ENCODE measurements around the gene GARIN5B. TPM values are rescaled to one million over a fixed set of nuclear protein-coding genes. Genes with fewer than 3 reads are reported as not detected.

Gene GARIN5B
- total and polyA plus RNA-seq, 5 donors = not detected

DNA sequence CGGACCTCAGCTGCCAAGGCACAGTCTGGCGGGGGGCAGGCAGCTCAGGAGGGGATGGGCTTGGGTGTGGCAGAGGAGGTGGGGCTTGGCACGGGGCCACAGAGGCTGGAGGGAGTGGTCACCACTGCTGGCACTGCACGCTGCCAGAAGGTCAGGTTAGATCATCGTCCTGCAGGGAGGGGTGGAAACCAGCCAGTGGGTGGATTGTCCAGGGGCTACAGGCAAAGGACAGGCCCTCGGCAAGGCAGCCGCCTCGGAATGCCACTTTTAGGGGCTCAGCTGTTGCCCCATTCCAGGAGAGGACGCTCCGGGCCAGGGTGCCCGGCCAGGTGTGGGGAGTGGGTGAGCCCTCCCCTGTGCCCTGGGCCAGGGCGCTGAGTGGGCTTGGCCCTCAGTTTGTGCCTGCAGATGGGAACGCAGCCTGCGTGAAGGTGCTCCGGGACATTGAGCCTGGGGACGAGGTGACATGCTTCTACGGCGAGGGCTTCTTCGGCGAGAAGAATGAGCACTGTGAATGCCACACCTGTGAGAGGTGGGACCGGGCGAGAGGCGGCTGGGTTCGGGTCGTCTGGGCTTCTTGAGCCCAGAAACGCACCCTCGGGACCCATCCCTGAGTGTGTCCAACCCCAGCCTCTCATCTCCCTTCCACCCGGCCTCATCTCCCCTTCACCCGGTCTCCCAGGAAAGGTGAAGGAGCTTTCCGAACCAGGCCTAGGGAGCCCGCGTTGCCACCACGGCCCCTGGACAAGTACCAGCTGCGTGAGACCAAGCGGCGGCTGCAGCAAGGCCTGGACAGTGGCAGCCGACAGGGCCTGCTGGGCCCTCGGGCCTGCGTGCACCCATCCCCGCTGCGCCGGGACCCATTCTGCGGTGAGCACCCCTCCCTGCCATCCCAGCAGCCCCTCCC is 17.0 kb downstream of the GARIN5B start:
- intact Hi-C loops (cut with DNase I) = no loop called here
- H3K9me3 ChIP-seq (ENCODE audit: control insufficient read depth, low read length) = no peaks in the 10 kb centered on the region
- H3K4me1 ChIP-seq (ENCODE audit: control insufficient read depth, insufficient read depth, low read length) = no peaks in the 10 kb centered on the region
- H3K27ac ChIP-seq (ENCODE audit: low read length) = no peak overlapping the region
- whole genome bisulfite sequencing = 83% methylated on average over 43 of the region's 43 CpGs
- peak; percentile 69 to 85 (median 79) for DNase-seq
- ATAC-seq = peak; percentile 3 to 40
- no peaks in the 10 kb centered on the region for H3K27me3 ChIP-seq (ENCODE audit: control insufficient read depth, insufficient read depth)
- no peak overlapping the region for H3K4me3 ChIP-seq (ENCODE audit: low read length)

DNA sequence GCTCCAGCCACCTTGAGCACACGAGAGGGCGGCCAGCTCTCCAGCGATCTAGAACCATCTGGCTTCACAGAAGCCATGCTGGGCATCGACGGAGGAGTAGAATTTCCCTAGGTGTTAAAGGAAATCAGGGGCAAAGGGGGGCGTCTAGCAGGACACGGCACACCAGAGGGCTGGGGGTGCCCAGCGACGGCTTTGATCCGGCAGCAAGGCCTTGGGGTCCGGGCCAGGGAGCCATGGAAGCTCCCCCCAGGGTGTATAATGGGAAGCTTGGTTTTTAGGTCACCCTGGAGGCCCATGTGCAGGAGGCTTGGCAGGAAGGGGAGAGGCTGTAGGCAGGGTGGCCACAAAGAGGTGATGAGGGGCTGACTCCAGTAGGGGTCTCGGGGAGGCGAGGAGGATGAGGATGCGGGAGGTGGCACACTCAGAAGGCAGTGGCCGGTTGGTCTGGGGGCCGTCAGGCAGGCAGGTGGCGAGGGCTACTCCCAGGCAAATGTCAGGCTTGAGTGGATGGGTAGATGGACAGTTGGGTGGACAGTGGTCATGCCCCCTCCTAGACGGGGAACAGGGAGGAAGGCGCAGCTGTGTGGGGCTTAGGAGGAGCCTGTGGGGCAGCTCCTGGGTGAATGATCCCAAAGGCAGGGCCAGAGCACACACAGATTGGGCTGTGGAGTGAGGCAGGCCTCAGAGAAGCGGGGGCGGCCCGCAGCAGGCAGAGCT is 17.8 kb downstream of the GARIN5B start:
- intact Hi-C loops (cut with DNase I) = no loop called here
- Histone ChIP-seq H3K9me3 (ENCODE audit: control insufficient read depth, low read length) (no peaks in the 10 kb centered on the region), H3K4me3 (ENCODE audit: low read length) (no peak overlapping the region), H3K27ac (ENCODE audit: low read length) (no peak overlapping the region), H3K4me1 (ENCODE audit: control insufficient read depth, insufficient read depth, low read length) (peaks cover 5% of the 10 kb centered on the region), H3K27me3 (ENCODE audit: control insufficient read depth, insufficient read depth) (no peaks in the 10 kb centered on the region)
- ATAC-seq = no peak
- 85% methylated on average over 22 of the region's 22 CpGs for WGBS
- DNase-seq = no peak

DNA sequence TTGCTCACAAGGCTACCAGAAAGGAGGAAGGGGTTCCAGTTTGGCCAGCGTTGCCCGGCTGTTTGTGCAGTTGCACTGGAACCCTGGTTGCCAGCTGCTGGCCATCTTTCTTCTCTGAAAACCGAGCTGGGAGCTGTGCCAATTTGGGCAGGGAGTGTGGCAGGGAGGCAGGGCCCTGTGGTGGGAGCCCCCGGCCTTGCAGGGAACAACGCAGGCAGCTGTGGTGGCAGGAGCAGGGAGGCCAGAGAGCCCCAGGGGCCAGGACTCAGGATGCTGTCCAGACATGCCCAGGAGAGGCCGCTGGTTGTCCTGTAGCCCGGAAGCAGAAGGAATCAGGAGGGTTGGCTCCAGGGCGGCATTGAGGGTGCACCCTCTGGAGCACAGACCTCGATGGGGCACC is 18.6 kb downstream of the GARIN5B start:
- Histone ChIP-seq H3K9me3 (ENCODE audit: control insufficient read depth, low read length) (no peaks in the 10 kb centered on the region), H3K4me3 (ENCODE audit: low read length) (no peak overlapping the region), H3K4me1 (ENCODE audit: control insufficient read depth, insufficient read depth, low read length) (peaks cover 5% of the 10 kb centered on the region), H3K27me3 (ENCODE audit: control insufficient read depth, insufficient read depth) (no peaks in the 10 kb centered on the region), H3K27ac (ENCODE audit: low read length) (no peak overlapping the region)
- ATAC-seq = no peak
- intact Hi-C loops (cut with DNase I) = loop anchor here in 1 of 4 donors (5.0 kb wide), 1 partner anchor 38 kb away; the partner anchor contains the start of gene TMEM238
- WGBS = 81% methylated on average over 9 of the region's 9 CpGs
- DNase-seq = no peak

DNA sequence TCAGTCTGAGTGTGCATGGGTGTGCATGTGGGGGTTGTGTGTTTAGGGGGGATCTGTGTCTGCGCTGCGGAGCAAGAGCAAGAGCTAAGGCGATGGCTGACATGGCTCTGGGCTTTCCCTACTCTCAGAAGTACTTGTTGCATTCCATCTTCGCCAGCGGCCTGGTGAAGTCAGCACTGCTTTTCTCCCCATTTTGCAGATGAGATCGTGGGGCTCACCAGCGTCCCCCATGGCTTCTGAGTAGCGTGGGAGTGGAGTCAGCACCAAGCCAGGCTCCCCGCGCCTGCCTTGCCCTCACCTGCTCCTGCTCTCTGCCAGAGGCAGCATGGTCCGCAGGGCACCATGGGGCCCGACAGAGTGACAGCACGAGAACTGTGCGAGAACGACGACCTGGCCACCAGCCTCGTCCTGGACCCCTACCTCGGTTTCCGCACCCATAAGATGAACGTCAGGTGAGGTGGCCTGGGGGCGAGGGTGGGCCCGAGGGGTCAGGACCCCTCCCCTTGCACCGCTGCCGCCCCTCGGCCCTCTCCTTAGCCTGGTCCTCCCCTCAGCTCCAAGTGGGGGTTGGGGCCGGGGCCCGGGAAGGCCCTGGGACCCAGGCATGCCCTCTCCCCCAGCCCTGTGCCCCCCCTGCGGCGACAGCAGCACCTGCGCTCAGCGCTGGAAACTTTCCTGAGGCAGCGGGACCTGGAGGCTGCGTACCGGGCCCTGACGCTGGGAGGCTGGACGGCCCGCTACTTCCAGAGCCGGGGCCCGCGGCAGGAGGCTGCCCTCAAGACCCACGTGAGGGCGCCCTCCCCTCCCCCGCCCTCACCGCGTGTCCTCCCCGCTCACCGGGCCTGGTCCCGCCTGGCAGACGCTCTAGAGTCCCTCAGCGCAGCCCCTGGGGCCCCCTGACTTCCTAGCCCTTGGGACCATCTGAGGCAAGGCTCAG is 21.2 kb downstream of the GARIN5B start:
- H3K27ac ChIP-seq (ENCODE audit: low read length) = no peak overlapping the region
- no peaks in the 10 kb centered on the region for H3K27me3 ChIP-seq (ENCODE audit: control insufficient read depth, insufficient read depth)
- no peak overlapping the region for H3K4me3 ChIP-seq (ENCODE audit: low read length)
- no peaks in the 10 kb centered on the region for H3K9me3 ChIP-seq (ENCODE audit: control insufficient read depth, low read length)
- intact Hi-C loops (cut with DNase I) = loop anchor here in 1 of 4 donors (5.0 kb wide), 1 partner anchor 40 kb away; the partner anchor contains the start of gene TMEM238
- ATAC-seq (no peak), DNase-seq (peak in 1 of 3 donors; percentile 57)
- peaks cover 5% of the 10 kb centered on the region for H3K4me1 ChIP-seq (ENCODE audit: control insufficient read depth, insufficient read depth, low read length)
- WGBS = 88% methylated on average over 50 of the region's 50 CpGs

DNA sequence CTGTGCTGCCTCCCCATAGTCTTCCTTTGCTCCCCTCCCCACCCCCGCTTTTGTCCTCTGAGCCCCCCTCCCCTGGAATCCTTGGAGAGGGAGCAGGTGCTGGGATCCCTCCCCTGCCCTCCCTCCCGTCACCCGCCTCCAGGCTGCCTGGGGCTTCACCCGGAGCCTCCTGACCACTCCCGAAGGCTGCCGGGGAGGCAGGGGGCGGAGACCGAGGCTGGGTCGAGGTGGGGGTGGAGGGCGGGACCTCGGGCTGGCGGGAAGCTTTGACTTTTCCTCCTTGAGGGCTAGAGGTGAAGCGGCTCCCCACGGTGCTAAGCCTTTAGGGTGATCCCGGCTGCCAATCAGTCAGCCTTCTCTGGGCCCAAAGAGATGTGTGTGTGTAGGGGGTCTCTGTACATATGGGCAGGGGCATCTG is 21.9 kb downstream of the GARIN5B start:
- ATAC-seq = no peak
- Histone ChIP-seq H3K27me3 (ENCODE audit: control insufficient read depth, insufficient read depth) (no peaks in the 10 kb centered on the region), H3K9me3 (ENCODE audit: control insufficient read depth, low read length) (no peaks in the 10 kb centered on the region), H3K4me3 (ENCODE audit: low read length) (peak overlapping the region; percentile 93), H3K27ac (ENCODE audit: low read length) (no peak overlapping the region), H3K4me1 (ENCODE audit: control insufficient read depth, insufficient read depth, low read length) (peaks cover 5% of the 10 kb centered on the region)
- peak; percentile 77 to 89 (median 87) for DNase-seq
- WGBS = 2% methylated on average over 15 of the region's 15 CpGs
- intact Hi-C loops (cut with DNase I) = loop anchor here in 1 of 4 donors (5.0 kb wide), 1 partner anchor 41 kb away; the partner anchor contains the start of gene TMEM238

DNA sequence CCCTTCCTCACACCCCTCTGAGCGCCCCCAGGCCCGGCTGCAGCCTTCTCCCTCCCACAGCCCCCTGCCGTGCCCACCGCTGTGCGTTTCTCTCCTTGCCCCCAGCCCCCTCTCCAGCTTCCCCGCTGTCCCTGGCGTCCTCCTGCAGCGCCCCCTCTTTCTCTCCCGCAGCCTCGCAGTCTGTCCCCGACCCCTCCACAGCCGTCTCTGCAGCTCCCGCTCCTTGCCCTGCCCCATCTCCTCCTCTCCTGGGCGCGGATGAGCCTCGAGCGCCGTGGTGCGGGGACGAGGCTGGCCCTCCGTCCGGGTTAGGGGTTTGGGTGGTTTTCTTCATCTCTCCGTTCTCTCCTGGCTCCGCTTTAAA is 22.3 kb downstream of the GARIN5B start:
- intact Hi-C loops (cut with DNase I) = loop anchor here in 1 of 4 donors (5.0 kb wide), 1 partner anchor 42 kb away; the partner anchor contains the start of gene TMEM238

DNA sequence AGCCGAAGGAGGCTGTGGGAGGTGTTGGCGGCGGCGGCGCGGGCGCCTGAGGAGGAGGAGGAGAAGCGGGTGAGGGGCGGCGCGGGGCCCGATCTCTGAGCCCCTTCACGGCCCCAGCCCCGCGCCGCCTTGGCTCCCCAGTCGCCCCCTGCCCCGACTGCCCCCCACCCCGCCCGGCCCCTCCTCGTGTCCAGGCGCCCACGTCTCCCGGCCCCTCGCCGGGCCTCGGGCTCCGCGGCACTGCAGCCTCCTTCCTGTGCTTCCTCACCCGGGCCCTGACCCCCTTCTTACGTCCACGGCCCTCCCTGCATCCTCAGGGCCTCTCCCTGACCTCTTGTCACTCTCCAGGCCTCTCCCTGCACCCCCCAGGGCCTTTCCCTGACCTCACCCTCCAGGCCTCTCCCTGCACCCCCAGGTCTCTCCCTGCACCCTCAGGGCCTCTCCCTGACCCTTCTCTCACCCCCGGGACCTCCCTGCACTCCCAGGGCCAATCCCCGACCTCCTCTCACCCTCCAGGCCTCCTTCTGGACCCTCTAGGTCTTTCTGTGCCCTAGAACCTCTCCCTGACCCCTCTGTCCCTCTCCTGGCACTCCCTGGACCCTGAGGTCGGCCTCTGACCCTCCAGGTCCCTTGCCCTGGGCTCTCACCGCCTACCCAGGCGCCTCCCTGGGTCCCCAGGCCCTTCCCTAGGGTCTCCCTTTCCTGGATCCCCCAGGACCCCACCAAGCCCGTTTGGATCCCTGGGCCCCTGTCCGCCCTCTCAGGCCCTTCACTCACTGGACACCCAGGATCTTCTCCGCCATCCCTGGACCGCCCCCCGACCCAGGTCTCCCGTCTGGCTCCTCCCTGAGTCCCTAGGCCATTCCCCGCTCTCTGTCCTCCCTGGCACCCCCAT is 22.9 kb downstream of the GARIN5B start:
- intact Hi-C loops (cut with DNase I) = loop anchor here in 1 of 4 donors (5.0 kb wide), 1 partner anchor 42 kb away; the partner anchor contains the start of gene TMEM238
- DNase-seq (peak in 2 of 3 donors; percentile 65 to 73), ATAC-seq (no peak)
- no peaks in the 10 kb centered on the region for H3K27me3 ChIP-seq (ENCODE audit: control insufficient read depth, insufficient read depth)
- H3K4me1 ChIP-seq (ENCODE audit: control insufficient read depth, insufficient read depth, low read length) = peaks cover 5% of the 10 kb centered on the region
- peak overlapping the region; percentile 93 for H3K4me3 ChIP-seq (ENCODE audit: low read length)
- H3K9me3 ChIP-seq (ENCODE audit: control insufficient read depth, low read length) = no peaks in the 10 kb centered on the region
- peak overlapping the region; percentile 54 for H3K27ac ChIP-seq (ENCODE audit: low read length)
- 3% methylated on average over 43 of the region's 44 CpGs for WGBS

More for the DNA sequence above, 22.3 kb downstream of the GARIN5B start:
- ATAC-seq (no peak), DNase-seq (peak in 1 of 3 donors; percentile 64)
- H3K27ac ChIP-seq (ENCODE audit: low read length) = no peak overlapping the region
- no peaks in the 10 kb centered on the region for H3K9me3 ChIP-seq (ENCODE audit: control insufficient read depth, low read length)
- no peaks in the 10 kb centered on the region for H3K27me3 ChIP-seq (ENCODE audit: control insufficient read depth, insufficient read depth)
- WGBS = 3% methylated on average over 24 of the region's 24 CpGs
- H3K4me3 ChIP-seq (ENCODE audit: low read length) = peak overlapping the region; percentile 93
- peaks cover 5% of the 10 kb centered on the region for H3K4me1 ChIP-seq (ENCODE audit: control insufficient read depth, insufficient read depth, low read length)

DNA sequence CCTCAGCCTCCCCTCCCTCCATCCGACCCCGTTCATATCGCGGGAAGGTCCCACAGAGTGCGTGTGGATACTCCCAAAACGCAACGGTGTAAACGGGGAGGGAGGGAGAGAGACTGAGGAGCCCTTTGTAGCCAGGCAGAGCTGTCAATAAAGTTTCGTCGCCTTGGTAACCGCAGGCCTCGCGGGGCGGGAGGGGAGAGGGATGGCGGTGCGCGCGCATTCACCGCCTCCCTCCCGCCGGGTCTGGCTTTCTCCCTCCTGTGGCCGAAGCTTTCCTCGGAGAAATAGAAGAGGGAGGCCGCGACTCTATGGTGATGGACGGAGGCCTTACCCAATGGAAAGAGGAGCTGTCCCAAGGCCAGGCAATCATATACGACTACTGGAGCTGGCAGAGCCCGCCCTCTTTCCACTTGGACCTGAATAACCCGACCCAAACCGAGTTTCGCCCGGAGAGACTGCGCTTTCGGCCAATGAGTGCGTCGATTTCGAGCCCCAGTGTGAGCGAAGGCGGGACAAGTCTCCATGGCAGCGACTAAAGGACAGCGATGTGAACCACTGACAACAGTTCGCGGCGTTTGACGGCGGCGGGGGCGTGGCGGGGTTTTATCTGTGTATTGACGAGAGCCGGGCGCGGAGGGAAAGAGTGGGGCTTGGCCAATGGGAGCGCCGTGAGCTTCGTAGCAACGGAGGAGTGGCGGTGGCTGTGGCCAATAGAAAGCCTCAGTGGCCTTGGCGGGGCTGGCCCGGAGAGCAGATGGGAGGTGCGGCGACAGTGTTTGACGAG is 23.8 kb downstream of the GARIN5B start, which contains the start of gene KMT5C:
KMT5C (plus strand) TSS at position 772 of the 784 bp plus-strand sequence. CDS start 2,061 bp downstream, outside the sequence.
- intact Hi-C loops (cut with DNase I) = no loop called here
- under 1% methylated on average over 63 of the region's 63 CpGs for WGBS

DNA sequence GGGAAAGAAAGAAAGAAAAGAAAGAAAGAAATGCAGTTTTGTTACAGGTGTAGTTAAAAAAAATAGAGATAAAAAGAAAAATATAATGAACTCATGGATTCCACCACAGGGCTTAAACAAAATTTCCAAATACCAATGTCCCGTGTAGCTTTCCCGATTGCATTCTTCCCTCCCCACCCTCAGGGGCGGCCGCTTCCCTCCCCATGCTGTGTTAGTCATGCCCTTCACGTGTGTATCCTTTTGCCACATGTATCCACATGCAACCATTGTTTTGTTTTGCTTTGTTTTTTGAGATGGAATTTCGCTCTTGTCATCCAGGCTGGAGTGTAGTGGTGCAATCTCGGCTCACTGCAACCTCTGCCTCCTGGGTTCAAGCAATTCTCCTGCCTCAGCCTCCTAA is 27.0 kb downstream of the GARIN5B start:
- Histone ChIP-seq H3K4me3 (ENCODE audit: low read length) (no peak overlapping the region), H3K4me1 (ENCODE audit: control insufficient read depth, insufficient read depth, low read length) (peaks cover 5% of the 10 kb centered on the region), H3K27ac (ENCODE audit: low read length) (no peak overlapping the region), H3K9me3 (ENCODE audit: control insufficient read depth, low read length) (no peaks in the 10 kb centered on the region), H3K27me3 (ENCODE audit: control insufficient read depth, insufficient read depth) (no peaks in the 10 kb centered on the region)
- WGBS = 79% methylated on average over 7 of the region's 7 CpGs
- no peak for DNase-seq
- intact Hi-C loops (cut with DNase I) = no loop called here
- ATAC-seq = no peak

More for the DNA sequence above, 23.8 kb downstream of the GARIN5B start, which contains the start of gene KMT5C:
- Histone ChIP-seq H3K27ac (ENCODE audit: low read length) (peak within 1 kb of the TSS; percentile 85), H3K27me3 (ENCODE audit: control insufficient read depth, insufficient read depth) (no peaks in the 10 kb centered on the region), H3K4me3 (ENCODE audit: low read length) (peak within 1 kb of the TSS; percentile 93), H3K4me1 (ENCODE audit: control insufficient read depth, insufficient read depth, low read length) (peaks cover 5% of the 10 kb centered on the region), H3K9me3 (ENCODE audit: control insufficient read depth, low read length) (no peaks in the 10 kb centered on the region)
- peak; percentile 100 for DNase-seq
- peak; percentile 96 for ATAC-seq

All from right cardiac atrium (tissue), 5 donors.